HepG2 (cell line): ENCODE results near the gene MYO18A. TPM values are rescaled to one million over a fixed set of nuclear protein-coding genes. Genes with fewer than 3 reads are reported as not detected.

ENCODE experiments used
- ATF7 ChIP-seq, 2 experiments: fragments of 450-650 bp in 1 of 2; sonication (generic) in 1 of 2; formaldehyde crosslinking in 1 of 2; IDR thresholded peaks; 2 replicates each; pipeline versions ENCODE4 v1.4.0 to v1.6.1; 2016 to 2020; ENCODE audit warnings: antibody characterized with exemption in 1 of 2, mild to moderate bottlenecking in 1 of 2, missing genetic modification reagents in 1 of 2
- ATRX ChIP-seq: sonication (generic); formaldehyde crosslinking; IDR thresholded peaks from 2 replicates; pipeline ENCODE4 v1.4.0; 2020; ENCODE audit warnings: missing genetic modification reagents, borderline replicate concordance
- MXI1 ChIP-seq: IDR thresholded peaks from 3 replicates; pipeline ENCODE4 v1.6.1; 2012; ENCODE audit warnings: low read depth, low read length, inconsistent platforms, borderline replicate concordance
- MYPOP ChIP-seq: sonication (generic); formaldehyde crosslinking; IDR thresholded peaks from 2 replicates; pipeline ENCODE4 v1.8.1; 2023; ENCODE audit warnings: mild to moderate bottlenecking, moderate library complexity, missing genetic modification reagents
- RCOR2 ChIP-seq: IDR thresholded peaks from 2 replicates; pipeline ENCODE4 v1.6.1; 2016; ENCODE audit warnings: missing biosample characterization, missing genetic modification reagents
- RFX1 ChIP-seq: fragments of 450-650 bp; IDR thresholded peaks from 2 replicates; pipeline ENCODE4 v1.6.1; 2017
- SIN3B ChIP-seq: fragments of 150-350 bp; IDR thresholded peaks from 2 replicates; pipeline ENCODE4 v1.6.1; 2014; ENCODE audit warnings: low read length
- SMARCC2 ChIP-seq: fragments of 450-650 bp; IDR thresholded peaks from 2 replicates; pipeline ENCODE4 v1.6.1; 2017; ENCODE audit warnings: antibody characterized with exemption, mild to moderate bottlenecking
- SP4 ChIP-seq: sonication (generic); formaldehyde crosslinking; IDR thresholded peaks from 2 replicates; pipeline ENCODE4 v1.8.1; 2023; ENCODE audit warnings: mild to moderate bottlenecking, missing genetic modification reagents
- SUZ12 ChIP-seq: fragments of 150-350 bp; IDR thresholded peaks from 2 replicates; pipeline ENCODE4 v1.6.1; 2014; ENCODE audit warnings: low read depth, low read length
- TBP ChIP-seq: sonication (generic); formaldehyde crosslinking; IDR thresholded peaks from 2 replicates; pipeline ENCODE4 v1.5.0; 2020; ENCODE audit warnings: missing genetic modification reagents
- TCF7 ChIP-seq: sonication (generic); IDR thresholded peaks from 2 replicates; pipeline ENCODE4 v1.6.1; 2016; ENCODE audit warnings: antibody characterized with exemption, low read depth
- ZFX ChIP-seq: sonication (generic); formaldehyde crosslinking; IDR thresholded peaks from 2 replicates; pipeline ENCODE4 v1.4.0; 2020; ENCODE audit warnings: mild to moderate bottlenecking, low read depth, missing genetic modification reagents, moderate library complexity
- ZNF12 ChIP-seq: sonication (generic); formaldehyde crosslinking; IDR thresholded peaks from 2 replicates; pipeline ENCODE4 v1.5.0; 2020; ENCODE audit warnings: missing genetic modification reagents
- ZNF234 ChIP-seq: sonication (generic); formaldehyde crosslinking; conservative IDR thresholded peaks from 2 replicates; pipeline ENCODE4 v1.5.1; 2020; ENCODE audit warnings: mild to moderate bottlenecking, missing genetic modification reagents
- ZNF484 ChIP-seq: sonication (generic); formaldehyde crosslinking; IDR thresholded peaks from 2 replicates; pipeline ENCODE4 v1.5.1; 2020; ENCODE audit warnings: mild to moderate bottlenecking, low read depth, missing genetic modification reagents, borderline replicate concordance
- ZNF709 ChIP-seq: sonication (generic); formaldehyde crosslinking; IDR thresholded peaks from 2 replicates; pipeline ENCODE4 v1.5.0; 2020; ENCODE audit warnings: mild to moderate bottlenecking, missing genetic modification reagents
- ZSCAN21 ChIP-seq: sonication (generic); formaldehyde crosslinking; IDR thresholded peaks from 2 replicates; pipeline ENCODE4 v1.8.0; 2022; ENCODE audit warnings: mild to moderate bottlenecking, missing genetic modification reagents, moderate library complexity, borderline replicate concordance
- ZSCAN30 ChIP-seq: sonication (generic); formaldehyde crosslinking; IDR thresholded peaks from 2 replicates; pipeline ENCODE4 v1.5.0; 2020; ENCODE audit warnings: mild to moderate bottlenecking, missing genetic modification reagents
- ZSCAN31 ChIP-seq: sonication (generic); formaldehyde crosslinking; IDR thresholded peaks from 2 replicates; pipeline ENCODE4 v1.5.0; 2020; ENCODE audit warnings: low read depth, mild to moderate bottlenecking, missing genetic modification reagents
- polyA plus RNA-seq, 8 experiments: library from polyadenylated mRNA; depleted of rRNA in 3 of 8; stranded (reverse) in 7 of 8; unstranded in 1 of 8; fragments of >200 nt; fragmentation: Illumina TruSeq in 4 of 8; extraction: Trizol in 4 of 8; gene quantifications; 2 replicates each; pipeline versions ENCODE4 v1.2.1 to v1.2.3, GENCODE V29; 2011 to 2016; ENCODE audit warnings: low read depth in 4 of 8, missing spikeins in 1 of 8, mixed read lengths in 1 of 8; ENCODE audit not compliant: insufficient read depth in 1 of 8
- total RNA-seq, 5 experiments: library from RNA; depleted of rRNA; stranded (reverse); fragments of >200 nt; fragmentation: Illumina TruSeq; extraction: Trizol; gene quantifications; 2 replicates each; pipeline ENCODE4 v1.2.3, GENCODE V29; 2016; ENCODE audit warnings: low read depth in 1 of 5
- TF ChIP-seq, protein P1 (sequence below), 2 experiments: sonication (generic) in 1 of 2; formaldehyde crosslinking in 1 of 2; IDR thresholded peaks; 2 replicates each; pipeline versions ENCODE4 v1.6.1 to v1.9.0; 2014 to 2022; ENCODE audit warnings: antibody characterized with exemption in 1 of 2, borderline replicate concordance in 1 of 2, inconsistent platforms in 1 of 2, low read depth in 1 of 2, missing genetic modification reagents in 1 of 2
- TF ChIP-seq, protein P2 (sequence below): sonication (generic); formaldehyde crosslinking; IDR thresholded peaks from 2 replicates; pipeline ENCODE4 v1.4.0; 2020; ENCODE audit warnings: mild to moderate bottlenecking, missing genetic modification reagents

The MYO18A gene
- total and polyA plus RNA-seq, 2 of the 13 experiments (the other 11 are each of a cell fraction or from before 2014, with no cell fraction given): 16.8 to 24.8 TPM

DNA sequence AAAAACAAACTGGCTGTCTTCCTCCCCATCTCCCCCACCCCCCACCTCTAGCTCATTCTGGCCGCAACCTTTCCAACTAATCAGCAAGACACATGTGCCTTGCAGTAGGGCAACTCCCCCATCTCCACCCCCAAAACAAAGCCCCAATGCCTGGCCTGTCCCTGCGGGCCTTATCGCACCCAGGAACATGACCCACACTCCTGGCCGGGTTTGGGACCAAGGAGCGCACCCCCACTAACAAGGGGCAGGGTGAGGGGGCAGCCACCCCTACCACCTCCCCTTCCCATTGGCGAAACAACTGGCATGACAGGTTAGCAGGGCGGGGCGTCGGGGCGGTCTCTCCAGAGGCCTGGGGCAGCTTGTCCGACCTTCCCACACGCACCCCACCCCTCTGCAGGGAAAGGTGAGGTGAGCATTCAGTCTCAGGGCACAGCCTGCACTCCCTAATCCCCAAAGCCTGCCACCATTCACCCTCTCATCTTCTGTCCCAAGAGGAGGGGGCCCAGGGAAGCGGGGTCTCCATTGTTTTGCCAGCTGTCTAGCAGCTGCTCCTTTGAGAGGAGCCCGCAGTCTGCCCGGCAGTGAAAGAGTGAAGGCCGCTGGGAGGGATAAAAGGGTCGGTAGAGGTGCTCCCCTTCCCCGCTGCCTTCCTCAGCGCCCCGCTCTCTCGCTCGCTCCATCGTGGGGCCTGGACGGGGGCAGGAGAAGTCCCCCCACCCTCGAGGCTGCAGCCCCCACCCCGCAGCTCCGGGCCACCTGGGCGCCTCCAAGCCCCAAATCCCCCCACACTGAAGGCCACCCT lies 765 bp downstream of the MYO18A start (continued):
- TF ChIP-seq, protein P1, sequence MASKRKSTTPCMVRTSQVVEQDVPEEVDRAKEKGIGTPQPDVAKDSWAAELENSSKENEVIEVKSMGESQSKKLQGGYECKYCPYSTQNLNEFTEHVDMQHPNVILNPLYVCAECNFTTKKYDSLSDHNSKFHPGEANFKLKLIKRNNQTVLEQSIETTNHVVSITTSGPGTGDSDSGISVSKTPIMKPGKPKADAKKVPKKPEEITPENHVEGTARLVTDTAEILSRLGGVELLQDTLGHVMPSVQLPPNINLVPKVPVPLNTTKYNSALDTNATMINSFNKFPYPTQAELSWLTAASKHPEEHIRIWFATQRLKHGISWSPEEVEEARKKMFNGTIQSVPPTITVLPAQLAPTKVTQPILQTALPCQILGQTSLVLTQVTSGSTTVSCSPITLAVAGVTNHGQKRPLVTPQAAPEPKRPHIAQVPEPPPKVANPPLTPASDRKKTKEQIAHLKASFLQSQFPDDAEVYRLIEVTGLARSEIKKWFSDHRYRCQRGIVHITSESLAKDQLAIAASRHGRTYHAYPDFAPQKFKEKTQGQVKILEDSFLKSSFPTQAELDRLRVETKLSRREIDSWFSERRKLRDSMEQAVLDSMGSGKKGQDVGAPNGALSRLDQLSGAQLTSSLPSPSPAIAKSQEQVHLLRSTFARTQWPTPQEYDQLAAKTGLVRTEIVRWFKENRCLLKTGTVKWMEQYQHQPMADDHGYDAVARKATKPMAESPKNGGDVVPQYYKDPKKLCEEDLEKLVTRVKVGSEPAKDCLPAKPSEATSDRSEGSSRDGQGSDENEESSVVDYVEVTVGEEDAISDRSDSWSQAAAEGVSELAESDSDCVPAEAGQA (IDR thresholded peaks at IDR 0.05; ENCODE audit: low read depth): 0 out of 2 replicates have a peak, but pooled peaks have one; percentile 34
- TF ChIP-seq, protein P1 (CRISPR knock-in tag; IDR thresholded peaks at IDR 0.05; ENCODE audit: borderline replicate concordance): no peak
- no peak for TF ChIP-seq SMARCC2
- TF ChIP-seq ZNF234: no peak
- no peak for TF ChIP-seq ATRX (CRISPR knock-in tag)
- no peak for TF ChIP-seq ATF7 (IDR thresholded peaks at IDR 0.05)
- no peak for TF ChIP-seq ATF7 (CRISPR knock-in tag; IDR thresholded peaks at IDR 0.05)
- TF ChIP-seq ZNF12: no peak
- no peak for TF ChIP-seq ZNF484
- no peak for TF ChIP-seq SIN3B
- no peak for TF ChIP-seq RFX1
- no peak; the same call in none of the 2 replicates for TF ChIP-seq ZSCAN21 (CRISPR knock-in tag)
- TF ChIP-seq SP4 (CRISPR knock-in tag): no peak; the same call in 1 of the 2 replicates
- TF ChIP-seq MXI1: peak; percentile 60; the same call in 1 of the 3 replicates
- peak; percentile 10; the same call in 1 of the 2 replicates for TF ChIP-seq ZNF709 (CRISPR knock-in tag)
- TF ChIP-seq MYPOP: no peak
- TF ChIP-seq TBP: no peak
- 0 out of 2 replicates have a peak, but pooled peaks have one; percentile 21 for TF ChIP-seq RCOR2 (CRISPR knock-in tag)
- TF ChIP-seq ZSCAN30 (CRISPR knock-in tag): no peak
- peak; percentile 79; the same call in 1 of the 2 replicates for TF ChIP-seq ZSCAN31 (CRISPR knock-in tag)
- TF ChIP-seq TCF7: no peak
- no peak for TF ChIP-seq SUZ12
- TF ChIP-seq, protein P2, sequence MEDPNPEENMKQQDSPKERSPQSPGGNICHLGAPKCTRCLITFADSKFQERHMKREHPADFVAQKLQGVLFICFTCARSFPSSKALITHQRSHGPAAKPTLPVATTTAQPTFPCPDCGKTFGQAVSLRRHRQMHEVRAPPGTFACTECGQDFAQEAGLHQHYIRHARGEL (CRISPR knock-in tag): no peak
- TF ChIP-seq ZFX (CRISPR knock-in tag): peak; percentile 83
